NAMALWA (cell line): ENCODE data around the gene OR51G2.
"Not testable (repeated sequence)": the region's sequence is repeated elsewhere in the genome, so short reads cannot be mapped to it uniquely, and the experiment has no call there.

Experiments used
- DNase-seq: peaks from one replicate; pipeline ENCODE4 v3.0.0-alpha.2; 2015; ENCODE audit warnings: low spot score

The OR51G2 gene

GRCh38 chr11:4919250-4919649 is at the start of gene OR51G2:
TSS of gene OR51G2 (minus strand) at chr11:4919350. CDS start at chr11:4915663, 3,687 bp downstream.
- no peak for DNase-seq

DNA sequence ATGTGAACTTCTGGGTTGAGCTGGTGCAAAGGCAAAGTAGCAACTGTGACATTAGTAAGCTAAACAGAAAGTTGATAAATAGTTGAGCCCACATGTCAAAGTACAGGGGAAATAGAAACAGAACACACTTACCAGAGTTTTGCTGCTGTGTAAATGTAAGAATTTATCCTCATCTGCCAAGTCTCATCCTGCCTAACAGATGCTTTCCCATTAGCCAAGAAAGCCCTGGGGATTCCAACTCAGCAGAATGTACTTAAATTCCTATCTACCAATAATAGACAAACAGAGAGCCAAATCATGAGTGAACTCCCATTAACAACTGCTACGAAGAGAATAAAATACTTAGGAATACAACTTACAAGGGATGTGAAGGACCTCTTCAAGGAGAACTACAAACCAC is 43.7 kb upstream of the OR51G2 start:
- no peak for DNase-seq

- no peak for DNase-seq
These were observed 41.7 kb upstream of the OR51G2 start for GRCh38 chr11:4960877-4961276.

- no peak for DNase-seq
These were observed 38.2 kb upstream of the OR51G2 start for GRCh38 chr11:4957396-4957795.

DNA sequence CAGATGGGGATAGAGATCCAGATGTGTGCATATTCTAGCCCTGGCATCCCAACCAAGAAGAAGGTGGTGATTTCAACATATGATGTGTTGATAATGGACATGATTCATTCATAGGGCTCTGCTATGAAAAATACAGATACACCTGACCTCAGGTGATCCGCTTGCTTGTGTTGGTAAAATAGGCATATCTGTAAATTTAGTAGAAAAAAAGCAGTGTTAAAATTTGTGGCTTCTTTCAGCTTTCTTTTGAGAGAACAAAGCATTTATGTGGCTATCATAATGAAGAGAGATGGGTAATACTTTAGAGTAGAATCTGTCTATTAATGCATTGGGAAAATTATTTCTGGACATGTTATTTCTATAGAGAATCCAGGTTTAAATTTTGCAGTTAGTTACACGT is 36.5 kb upstream of the OR51G2 start, which contains the start of gene OR51A2:
OR51A2 (minus strand) TSS at position 101 of the 400 bp plus-strand sequence; CDS start at position 101, 0 bp downstream.
- not testable (repeated sequence) for DNase-seq

GRCh38 chr11:4947505-4947904 is 28.4 kb upstream of the OR51G2 start, which contains the start of gene OR51A4:
TSS of gene OR51A4 (minus strand) at chr11:4947605. CDS start at chr11:4947100, 505 bp downstream.
- no peak for DNase-seq

- no peak for DNase-seq
These were observed 17.6 kb upstream of the OR51G2 start for GRCh38 chr11:4936745-4937144.

DNA sequence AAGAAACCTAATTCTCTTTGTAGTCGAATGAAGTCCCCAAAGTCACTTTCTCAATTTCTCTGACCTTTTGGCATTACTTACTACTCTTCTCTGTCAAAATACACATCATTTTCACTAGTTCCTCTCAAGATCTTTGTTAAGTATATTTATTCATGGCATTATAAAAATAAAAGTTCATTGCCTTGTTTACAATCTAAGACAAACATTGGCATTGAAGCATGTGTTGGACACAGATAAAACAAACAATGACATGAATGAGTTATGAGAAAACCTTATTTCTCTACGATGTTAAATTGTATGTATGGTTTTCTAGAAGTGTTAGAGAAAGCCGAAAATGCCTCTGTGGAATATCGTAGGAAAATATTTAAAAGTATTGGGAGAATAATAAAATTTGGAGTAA is 13.6 kb upstream of the OR51G2 start:
- DNase-seq: no peak

DNA sequence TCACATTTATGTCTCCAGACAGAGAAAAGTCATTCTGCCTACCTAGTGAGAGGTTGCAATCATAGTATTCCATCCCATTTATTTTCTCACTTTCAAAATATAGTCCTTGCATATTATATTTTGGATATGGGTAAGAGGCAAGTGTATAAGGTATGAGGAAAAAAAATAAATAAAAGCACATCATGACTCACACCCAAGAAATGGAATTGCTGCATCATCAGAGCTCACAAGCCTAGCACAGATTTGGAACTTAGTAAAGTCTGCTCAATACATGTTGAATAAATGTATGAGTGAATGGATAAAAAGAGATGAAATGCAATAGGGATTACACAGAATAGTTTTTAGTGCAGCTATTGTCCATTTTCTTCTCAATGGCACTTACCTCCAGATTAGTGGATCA is 7.5 kb upstream of the OR51G2 start:
- no peak for DNase-seq

DNA sequence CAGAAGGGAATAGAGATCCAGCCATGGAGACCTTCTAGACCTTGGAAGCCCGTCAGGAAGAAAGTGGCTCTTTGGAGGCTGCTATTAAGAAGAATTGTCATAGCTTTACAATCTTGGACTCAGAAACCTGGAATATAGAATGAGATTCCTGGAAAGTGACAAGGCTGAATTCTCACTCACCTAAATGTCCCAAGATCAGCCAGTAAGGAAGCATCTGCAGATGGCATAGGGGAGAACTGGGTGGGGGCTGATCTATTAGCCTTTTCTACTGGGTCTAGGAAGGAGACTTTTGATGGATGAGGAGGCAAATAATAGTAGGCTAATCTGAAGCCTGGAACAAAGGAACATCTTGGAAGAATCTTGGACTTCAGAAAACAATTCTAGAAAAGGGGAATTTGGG is 5.1 kb upstream of the OR51G2 start, which contains the start of gene OR51G1:
OR51G1 (minus strand) TSS at position 101 of the 400 bp plus-strand sequence; CDS start at position 101, 0 bp downstream.
- no peak for DNase-seq

GRCh38 chr11:4922304-4922703 is 3.2 kb upstream of the OR51G2 start:
- DNase-seq: no peak

GRCh38 chr11:4921796-4922195 is 2.6 kb upstream of the OR51G2 start:
- no peak for DNase-seq

GRCh38 chr11:4916581-4916980 is 2.6 kb downstream of the OR51G2 start:
- DNase-seq: no peak

DNA sequence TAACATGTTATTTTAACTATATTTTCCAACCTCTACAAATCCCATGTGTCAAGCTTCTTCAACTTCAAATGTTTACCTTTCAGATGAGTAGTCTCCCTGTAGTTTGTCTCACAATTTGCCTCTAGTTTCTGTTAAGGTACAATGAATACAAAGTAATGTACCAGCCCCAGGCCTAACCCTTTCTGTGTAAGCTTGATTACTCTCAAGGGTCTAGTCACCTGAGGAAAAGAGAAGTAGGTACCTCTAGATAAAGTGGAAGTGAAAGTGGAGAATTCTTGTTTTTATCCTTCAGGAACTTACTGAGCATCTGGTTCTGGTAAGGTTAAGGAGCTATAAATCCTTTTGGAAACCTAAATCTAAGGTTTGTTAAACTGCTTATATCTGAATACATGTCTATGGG is 15.7 kb downstream of the OR51G2 start, which contains the start of gene OR51A7:
OR51A7 (plus strand) TSS at position 300 of the 400 bp plus-strand sequence. CDS start 3,587 bp downstream, outside the sequence.
- DNase-seq: no peak

DNA sequence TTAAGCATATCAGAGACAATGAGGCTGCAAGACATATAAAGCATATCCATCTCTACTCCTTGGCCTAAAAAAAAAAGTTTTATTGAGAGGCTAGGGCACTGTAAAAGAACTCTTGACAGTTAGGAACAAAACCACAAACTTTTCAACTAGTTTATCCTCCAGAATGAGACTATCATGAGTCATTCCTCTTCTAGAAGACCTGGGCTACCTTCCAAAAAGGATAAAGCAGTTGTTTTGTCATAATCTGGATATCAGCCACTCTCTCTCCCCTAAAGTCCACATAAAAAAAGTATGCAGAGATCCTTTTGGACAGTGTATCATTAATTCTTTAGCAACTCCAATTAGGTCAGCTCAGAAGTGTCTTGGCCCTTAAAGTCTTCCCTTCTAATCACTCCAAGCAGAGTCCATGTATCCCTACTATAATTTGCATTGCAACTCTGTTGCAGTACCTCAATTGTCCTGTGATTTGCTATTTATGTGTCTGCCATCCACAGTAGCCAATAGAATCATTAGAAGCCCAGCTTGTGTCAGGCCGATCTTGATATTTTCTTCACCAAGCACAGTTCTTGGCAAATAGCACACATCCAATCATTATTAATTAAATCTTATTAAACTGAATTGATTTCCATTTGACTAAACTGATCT is 27.0 kb downstream of the OR51G2 start:
- peak; percentile 4 for DNase-seq

GRCh38 chr11:4890279-4890678 is 28.9 kb downstream of the OR51G2 start:
- no peak for DNase-seq

GRCh38 chr11:4887591-4887990 is 31.6 kb downstream of the OR51G2 start:
- no peak for DNase-seq

DNA sequence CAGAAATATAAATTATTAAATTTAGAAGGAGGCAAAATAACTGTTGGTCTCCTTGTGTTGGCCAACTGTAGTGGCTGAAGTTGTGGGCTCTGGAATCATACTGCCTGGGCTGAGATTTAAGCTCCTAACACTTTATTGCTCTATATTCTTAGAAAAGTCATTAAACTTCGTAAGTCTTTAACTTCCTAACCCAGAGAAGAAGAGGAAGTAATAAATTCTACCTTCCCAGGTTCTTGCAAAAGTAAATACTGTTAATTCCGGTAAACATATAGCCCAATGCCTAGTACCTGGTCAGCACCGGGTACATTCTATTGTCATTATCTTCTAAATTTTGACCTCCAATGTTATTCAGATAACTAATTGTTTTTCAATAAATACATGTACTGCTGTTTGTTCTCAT is 33.0 kb downstream of the OR51G2 start:
- no peak for DNase-seq

DNA sequence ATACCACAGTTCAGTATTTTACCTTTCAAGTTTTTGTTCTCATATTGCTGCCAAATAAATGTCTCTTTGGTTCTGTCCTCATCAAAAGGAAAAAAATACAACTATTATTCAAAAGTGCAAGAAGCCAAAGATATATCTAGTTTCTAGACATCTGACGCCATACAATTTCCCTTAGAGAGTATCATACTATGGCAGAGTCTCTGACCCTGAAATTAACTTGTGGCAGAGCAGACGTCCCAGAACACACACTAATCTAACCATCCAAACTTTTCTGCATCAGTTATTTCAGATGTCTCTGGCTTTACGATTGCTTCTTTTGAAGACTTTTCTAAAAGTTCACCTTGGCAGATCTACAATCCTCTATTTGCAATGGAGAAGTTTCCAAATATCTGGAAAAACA is 34.8 kb downstream of the OR51G2 start:
- DNase-seq: no peak

GRCh38 chr11:4882543-4882942 is 36.6 kb downstream of the OR51G2 start:
- DNase-seq: no peak

- no peak for DNase-seq
These were observed 37.2 kb downstream of the OR51G2 start, which contains the start of gene OR51T1 for GRCh38 chr11:4881860-4882500. TSS of gene OR51T1 (plus strand) at chr11:4881900. CDS start at chr11:4881900, 0 bp downstream.

GRCh38 chr11:4881188-4881587 is 38.0 kb downstream of the OR51G2 start:
- DNase-seq: no peak

DNA sequence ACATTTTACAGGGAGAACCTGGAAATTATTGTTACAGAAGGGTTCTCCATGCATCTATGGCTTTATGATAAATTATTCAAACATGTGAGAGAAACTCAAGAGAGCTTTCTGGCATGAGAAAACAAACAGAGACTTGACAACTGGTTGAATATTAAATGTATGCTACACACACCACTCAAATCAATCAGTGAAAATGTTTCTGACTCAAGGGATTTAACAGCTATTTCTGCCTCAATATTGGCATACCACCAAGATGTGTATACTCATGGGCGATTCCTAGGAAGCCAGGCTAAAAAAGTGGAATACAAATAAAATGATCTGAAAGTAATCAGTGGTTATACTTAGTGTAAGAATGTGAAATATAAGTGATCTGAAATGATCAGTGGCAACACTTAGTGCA is 53.3 kb downstream of the OR51G2 start:
- DNase-seq: no peak
